WTC11 (cell line): Measurements from ENCODE around the gene FAM168B. TPM values are rescaled to one million over a fixed set of nuclear protein-coding genes. Genes with fewer than 3 reads are reported as not detected.

Experiments used
- ATAC-seq: fragments of 200-7000 bp; cut with Tn5 transposase; 2 replicates; pipeline ENCODE4 v1.10.0; 2021; ENCODE audit warnings: mild to moderate bottlenecking, moderate library complexity
- CTCF ChIA-PET: fragments of 300-600 bp; sonication (Branson Sonifier 250); formaldehyde crosslinking; loops from one replicate; lab custom pipeline; 2021; ENCODE audit warnings: antibody characterized with exemption; lab: Charles Lee
- POLR2A ChIA-PET: fragments of 350-600 bp; sonication (Branson Sonifier 250); formaldehyde crosslinking; loops from one replicate; lab custom pipeline; 2021; ENCODE audit warnings: antibody characterized with exemption; lab: Charles Lee
- DNase-seq: peaks from one replicate; pipeline ENCODE4 v3.0.0; 2021; ENCODE audit warnings: low spot score
- H3K27ac Mint-ChIP-seq: 2 replicates; pipeline ENCODE4 v1.8.0; 2021; ENCODE audit warnings: mixed read lengths
- H3K27me3 Mint-ChIP-seq: 2 replicates; pipeline ENCODE4 v1.8.0; 2021; ENCODE audit warnings: low read depth, mild to moderate bottlenecking, moderate library complexity, mixed read lengths
- H3K36me3 Mint-ChIP-seq: 2 replicates; pipeline ENCODE4 v1.8.0; 2021; ENCODE audit warnings: mixed read lengths
- H3K4me1 Mint-ChIP-seq: 2 replicates; pipeline ENCODE4 v1.8.0; 2022; ENCODE audit warnings: mixed read lengths
- H3K4me3 Mint-ChIP-seq: 2 replicates; pipeline ENCODE4 v1.8.0; 2021; ENCODE audit warnings: mild to moderate bottlenecking, moderate library complexity, mixed read lengths
- H3K9me3 Mint-ChIP-seq: 2 replicates; pipeline ENCODE4 v1.8.0; 2021; ENCODE audit warnings: mixed read lengths
- AR ChIP-seq: fragments of 250-450 bp; sonication (Bioruptor Pico); IDR thresholded peaks from 2 replicates; pipeline ENCODE4 v1.9.0; 2021; ENCODE audit warnings: mild to moderate bottlenecking
- ATF3 ChIP-seq: sonication (generic); formaldehyde crosslinking; conservative IDR thresholded peaks from 2 replicates; pipeline ENCODE4 v1.8.1; 2022; ENCODE audit warnings: mild to moderate bottlenecking, missing genetic modification reagents
- ERG ChIP-seq: fragments of 250-450 bp; sonication (Bioruptor Pico); IDR thresholded peaks from 2 replicates; pipeline ENCODE4 v1.8.0; 2021; ENCODE audit warnings: mild to moderate bottlenecking
- GABPB1 ChIP-seq: sonication (generic); formaldehyde crosslinking; IDR thresholded peaks from 2 replicates; pipeline ENCODE4 v1.8.1; 2023; ENCODE audit warnings: mild to moderate bottlenecking, missing genetic modification reagents
- IRF2 ChIP-seq: sonication (generic); formaldehyde crosslinking; IDR thresholded peaks from 2 replicates; pipeline ENCODE4 v1.8.0; 2022; ENCODE audit warnings: low read depth, missing genetic modification reagents, borderline replicate concordance
- MAX ChIP-seq: sonication (generic); formaldehyde crosslinking; IDR thresholded peaks from 2 replicates; pipeline ENCODE4 v1.8.0; 2022; ENCODE audit warnings: mild to moderate bottlenecking, missing genetic modification reagents
- MLX ChIP-seq: sonication (generic); formaldehyde crosslinking; IDR thresholded peaks from 2 replicates; pipeline ENCODE4 v1.8.1; 2023; ENCODE audit warnings: mild to moderate bottlenecking, missing genetic modification reagents, moderate library complexity
- MXD4 ChIP-seq: fragments of 250-450 bp; sonication (Bioruptor Pico); IDR thresholded peaks from 2 replicates; pipeline ENCODE4 v1.8.0; 2021; ENCODE audit warnings: mild to moderate bottlenecking, moderate library complexity, borderline replicate concordance
- NFATC4 ChIP-seq: fragments of 250-450 bp; sonication (Bioruptor Pico); IDR thresholded peaks from 2 replicates; pipeline ENCODE4 v1.9.0; 2021; ENCODE audit warnings: mild to moderate bottlenecking
- NFE2L1 ChIP-seq: sonication (generic); formaldehyde crosslinking; IDR thresholded peaks from 2 replicates; pipeline ENCODE4 v1.8.1; 2023; ENCODE audit warnings: missing genetic modification reagents
- NR2C2 ChIP-seq: sonication (generic); formaldehyde crosslinking; IDR thresholded peaks from 2 replicates; pipeline ENCODE4 v1.8.0; 2022; ENCODE audit warnings: mild to moderate bottlenecking, missing genetic modification reagents
- PREB ChIP-seq: sonication (generic); formaldehyde crosslinking; IDR thresholded peaks from 2 replicates; pipeline ENCODE4 v1.8.1; 2022; ENCODE audit warnings: mild to moderate bottlenecking, missing genetic modification reagents, moderate library complexity, borderline replicate concordance
- STAT6 ChIP-seq: sonication (generic); formaldehyde crosslinking; conservative IDR thresholded peaks from 2 replicates; pipeline ENCODE4 v1.8.1; 2023; ENCODE audit warnings: mild to moderate bottlenecking, low read depth, missing genetic modification reagents, moderate library complexity
- TCF7 ChIP-seq: sonication (generic); formaldehyde crosslinking; IDR thresholded peaks from 2 replicates; pipeline ENCODE4 v1.8.0; 2022; ENCODE audit warnings: mild to moderate bottlenecking, low read depth, missing genetic modification reagents, moderate library complexity
- TEAD1 ChIP-seq: sonication (generic); formaldehyde crosslinking; IDR thresholded peaks from 2 replicates; pipeline ENCODE4 v1.8.0; 2022; ENCODE audit warnings: mild to moderate bottlenecking, missing genetic modification reagents
- USF1 ChIP-seq: sonication (generic); formaldehyde crosslinking; IDR thresholded peaks from 2 replicates; pipeline ENCODE4 v1.8.0; 2022; ENCODE audit warnings: mild to moderate bottlenecking, missing genetic modification reagents
- ZBTB43 ChIP-seq: sonication (generic); formaldehyde crosslinking; IDR thresholded peaks from 2 replicates; pipeline ENCODE4 v1.8.1; 2023; ENCODE audit warnings: mild to moderate bottlenecking, missing genetic modification reagents
- ZNF138 ChIP-seq: sonication (generic); formaldehyde crosslinking; conservative IDR thresholded peaks from 2 replicates; pipeline ENCODE4 v1.8.1; 2022; ENCODE audit warnings: mild to moderate bottlenecking, moderate library complexity, missing genetic modification reagents
- ZNF219 ChIP-seq: sonication (generic); formaldehyde crosslinking; IDR thresholded peaks from 2 replicates; pipeline ENCODE4 v1.8.0; 2023; ENCODE audit warnings: missing genetic modification reagents, mild to moderate bottlenecking, borderline replicate concordance
- ZNF317 ChIP-seq: sonication (generic); formaldehyde crosslinking; IDR thresholded peaks from 2 replicates; pipeline ENCODE4 v1.8.1; 2023; ENCODE audit warnings: low read depth, mild to moderate bottlenecking, moderate library complexity, missing genetic modification reagents, borderline replicate concordance
- ZNF512 ChIP-seq: sonication (generic); formaldehyde crosslinking; IDR thresholded peaks from 2 replicates; pipeline ENCODE4 v1.8.1; 2022; ENCODE audit warnings: missing genetic modification reagents, borderline replicate concordance
- total RNA-seq: library from RNA; stranded (reverse); gene quantifications from 3 replicates; pipeline ENCODE4 v1.2.3, GENCODE V29; 2021

Gene FAM168B
- total RNA-seq, 1 experiment from 2014 or later = 63.9 TPM

GRCh38 chr2:131037398-131038257, 55.6 kb downstream of the FAM168B start (continued):
- TF ChIP-seq ERG (no peak), MAX (CRISPR knock-in tag) (no peak), ZBTB43 (CRISPR knock-in tag) (no peak), TEAD1 (CRISPR knock-in tag) (no peak), ZNF138 (CRISPR knock-in tag) (no peak), NR2C2 (CRISPR knock-in tag) (no peak), PREB (CRISPR knock-in tag) (no peak)

- ChIA-PET POLR2A (no interaction called here), CTCF (no interaction called here)
- no peak for ATAC-seq
- TF ChIP-seq IRF2 (CRISPR knock-in tag) (no peak), MLX (CRISPR knock-in tag) (no peak), NFE2L1 (no peak), MXD4 (CRISPR knock-in tag) (no peak), GABPB1 (no peak), ATF3 (no peak), NFATC4 (CRISPR knock-in tag) (no peak), ZNF512 (CRISPR knock-in tag) (no peak), AR (CRISPR knock-in tag) (no peak), ZNF219 (CRISPR knock-in tag) (no peak), TCF7 (CRISPR knock-in tag) (no peak), STAT6 (CRISPR knock-in tag) (no peak), USF1 (CRISPR knock-in tag) (no peak), ZNF317 (CRISPR knock-in tag) (no peak)
Measured at GRCh38 chr2:131036696-131037397, 56.4 kb downstream of the FAM168B start.

More at GRCh38 chr2:131036696-131037397, 56.4 kb downstream of the FAM168B start:
- H3K9me3 Mint-ChIP-seq = no peaks in the 10 kb centered on the region
- H3K4me3 Mint-ChIP-seq = no peak overlapping the region
- no peak overlapping the region for H3K27ac Mint-ChIP-seq
- H3K27me3 Mint-ChIP-seq = peaks cover 34% of the 10 kb centered on the region
- no peak for DNase-seq
- H3K4me1 Mint-ChIP-seq = peaks cover 3% of the 10 kb centered on the region
- no peaks in the 10 kb centered on the region for H3K36me3 Mint-ChIP-seq
